Glomerular visceral epithelial cell (primary cell): ENCODE measurements around the gene SLC30A7.

Experiments
- DNase-seq: peaks from one replicate; pipeline ENCODE4 v3.0.0-alpha.2; 2016; ENCODE audit errors: extremely low spot score

SLC30A7 gene

GRCh38 chr1:100972185-100972584 is 76.3 kb downstream of the SLC30A7 start:
- DNase-seq = no peak

DNA sequence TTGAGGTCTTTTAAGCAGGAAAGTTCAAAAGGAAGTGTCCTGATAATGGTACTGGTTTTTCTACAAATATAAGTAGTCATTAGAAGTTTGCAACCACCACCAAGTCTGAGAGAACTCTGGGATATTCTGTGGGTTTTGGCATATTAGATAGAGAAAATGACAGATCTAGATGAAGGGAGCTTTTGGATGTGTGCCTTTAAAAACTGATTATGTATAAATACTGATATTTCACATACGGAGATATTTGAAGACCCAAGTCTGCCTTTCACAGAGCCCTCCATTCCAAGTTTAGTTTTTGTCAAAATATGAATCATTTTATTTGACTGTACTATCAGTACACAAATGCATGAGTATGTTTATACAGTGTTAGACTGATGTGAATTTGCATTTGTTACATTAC is 81.0 kb downstream of the SLC30A7 start:
- DNase-seq = no peak

DNA sequence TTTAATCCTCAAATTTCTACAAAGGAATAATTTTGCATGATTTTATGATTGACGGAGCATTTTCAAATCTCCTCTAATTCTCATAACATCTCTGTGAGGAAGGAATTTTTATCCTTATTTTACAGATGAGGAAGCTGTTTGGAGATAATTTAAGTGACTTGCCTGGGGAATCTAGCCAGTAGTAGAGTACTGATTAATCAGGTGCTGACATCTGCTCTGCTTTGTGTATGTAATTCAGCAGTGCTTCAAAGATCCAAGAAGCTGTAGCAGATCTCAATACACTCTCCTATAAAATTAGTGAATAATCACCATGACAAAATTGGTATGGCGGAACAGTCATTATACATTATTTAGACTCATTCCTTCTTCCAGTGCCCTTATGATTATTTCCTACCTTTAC is 83.7 kb downstream of the SLC30A7 start:
- no peak for DNase-seq

DNA sequence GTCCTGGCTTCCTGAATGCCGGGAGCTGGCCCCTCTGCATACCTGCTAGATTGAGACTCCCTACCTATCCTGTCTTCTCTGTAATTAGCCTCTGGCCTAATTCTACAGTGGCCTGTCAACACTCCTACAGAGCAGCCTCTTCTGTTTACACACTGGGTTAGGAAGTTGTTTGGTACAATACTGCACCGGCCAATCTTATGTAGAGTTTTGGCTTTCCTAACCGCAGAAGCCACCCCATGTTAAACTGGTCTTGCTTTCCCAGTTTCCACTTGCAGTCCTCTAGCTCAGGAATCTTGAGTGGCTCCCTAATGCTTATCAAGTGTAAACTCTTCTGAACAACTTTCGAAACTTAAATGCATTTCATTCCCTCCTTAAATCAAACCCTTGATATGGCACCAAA is 86.9 kb downstream of the SLC30A7 start:
- DNase-seq = no peak

- no peak for DNase-seq
Observed at GRCh38 chr1:100988121-100988520, 92.2 kb downstream of the SLC30A7 start.

- DNase-seq = peak; percentile 63
Observed at GRCh38 chr1:100989306-100990077, 93.6 kb downstream of the SLC30A7 start.

GRCh38 chr1:100995198-100995988 is 99.5 kb downstream of the SLC30A7 start:
- DNase-seq = no peak

DNA sequence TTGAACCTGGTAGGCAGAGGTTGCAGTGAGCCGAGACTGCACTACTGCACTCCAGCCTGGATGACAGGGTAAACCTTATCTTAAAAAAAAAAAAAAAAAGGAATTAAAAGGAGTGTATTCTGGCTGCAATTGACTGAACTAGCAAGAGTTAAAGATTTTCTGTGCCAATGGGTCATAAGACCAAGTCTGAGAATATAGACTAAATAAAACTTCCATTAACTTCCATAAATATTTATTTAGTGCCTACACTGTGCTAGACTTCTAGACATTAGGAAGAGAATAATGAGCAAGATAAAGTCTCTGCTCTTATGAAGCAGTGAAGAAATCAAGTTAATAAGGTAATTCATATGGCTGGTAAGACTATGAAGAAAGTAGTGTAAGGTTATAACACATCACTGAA is 102.5 kb downstream of the SLC30A7 start:
- DNase-seq = no peak

- no peak for DNase-seq
Observed at GRCh38 chr1:101000131-101000873, 104.4 kb downstream of the SLC30A7 start.

- DNase-seq = peak; percentile 12
Observed at GRCh38 chr1:101002551-101002950, 106.7 kb downstream of the SLC30A7 start.

GRCh38 chr1:101003012-101003650 is 107.2 kb downstream of the SLC30A7 start:
- no peak for DNase-seq

DNA sequence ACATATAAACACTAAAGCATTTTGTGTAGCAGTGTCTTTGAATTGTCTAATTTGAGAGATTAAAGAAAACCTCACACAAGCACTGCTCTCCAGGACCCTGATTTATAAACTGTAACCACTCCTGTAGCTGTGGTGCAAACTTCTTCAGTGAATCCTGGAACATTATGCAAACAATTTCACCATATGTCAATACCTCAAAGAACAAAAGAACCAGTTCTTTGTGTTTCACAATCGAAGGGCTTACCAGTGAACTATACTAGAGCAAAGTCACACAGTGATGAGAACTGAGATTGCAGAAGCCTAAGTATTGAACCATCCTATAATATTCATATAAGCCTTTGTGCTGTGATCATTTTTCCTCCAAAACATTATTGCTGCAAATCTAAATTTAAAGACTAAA is 108.2 kb downstream of the SLC30A7 start:
- no peak for DNase-seq

DNA sequence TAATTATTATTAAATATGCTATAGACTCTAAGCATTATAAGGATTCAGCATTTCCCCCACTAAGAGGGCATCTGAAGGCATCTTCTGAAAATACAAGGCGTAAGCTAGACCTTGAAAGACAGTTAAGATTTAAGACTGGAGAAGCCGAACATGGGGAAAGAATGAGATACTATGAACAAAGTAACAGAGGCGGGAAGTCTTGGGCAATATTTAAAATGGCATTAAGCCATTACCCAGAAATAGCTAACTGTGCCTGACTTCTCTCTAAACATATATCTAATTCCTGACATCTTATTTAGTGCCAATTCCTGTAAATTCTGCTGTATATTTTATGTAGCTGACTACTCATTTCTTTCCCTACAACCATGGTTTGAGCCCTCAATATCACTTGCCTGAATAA is 108.8 kb downstream of the SLC30A7 start:
- DNase-seq = no peak

DNA sequence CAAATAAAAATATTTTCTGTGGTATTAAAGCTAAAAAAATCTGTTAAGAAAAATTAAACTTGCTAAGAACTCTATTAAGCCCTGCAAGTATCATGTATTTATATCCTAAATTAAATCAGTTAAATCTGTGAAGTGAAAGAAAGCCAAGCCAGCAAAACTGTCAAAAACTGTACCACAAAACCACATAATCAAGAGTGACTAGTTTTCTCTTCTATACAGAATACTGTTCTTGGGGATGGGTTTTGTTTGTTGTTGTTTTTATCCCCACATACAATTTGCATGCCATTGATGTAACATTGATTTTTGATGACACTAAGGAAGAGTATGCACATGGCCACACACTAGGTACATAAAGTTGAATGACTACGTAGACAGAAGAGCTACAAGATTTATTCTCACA is 109.3 kb downstream of the SLC30A7 start:
- DNase-seq = no peak

- DNase-seq = no peak
Observed at GRCh38 chr1:101005871-101006270, 110.0 kb downstream of the SLC30A7 start.

- no peak for DNase-seq
Observed at GRCh38 chr1:101006553-101006952, 110.7 kb downstream of the SLC30A7 start.

- no peak for DNase-seq
Observed at GRCh38 chr1:101008229-101008834, 112.4 kb downstream of the SLC30A7 start.

DNA sequence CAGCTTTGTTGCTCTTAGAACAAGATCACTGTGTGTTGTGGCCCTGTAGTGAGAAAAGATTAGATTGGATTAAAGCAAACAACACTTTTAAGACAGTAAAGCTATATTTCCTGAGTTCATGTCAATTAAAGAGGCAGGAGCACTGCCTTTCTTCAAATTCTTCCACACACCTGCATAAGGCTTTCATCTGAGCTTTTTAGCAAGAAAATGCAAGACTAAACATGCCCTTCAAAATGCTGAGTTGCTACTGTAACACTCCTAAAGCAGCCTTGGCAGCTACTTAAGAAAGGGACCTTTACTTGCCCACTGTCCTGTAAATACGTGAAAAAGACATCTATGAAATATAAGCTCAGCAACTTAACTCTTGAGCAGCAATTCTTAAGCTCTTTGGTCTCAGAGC is 117.9 kb downstream of the SLC30A7 start:
- no peak for DNase-seq

- DNase-seq = no peak
Observed at GRCh38 chr1:101017448-101017847, 121.6 kb downstream of the SLC30A7 start.

GRCh38 chr1:101022294-101022693 is 126.4 kb downstream of the SLC30A7 start:
- no peak for DNase-seq

GRCh38 chr1:101025283-101025656 is 129.4 kb downstream of the SLC30A7 start:
- DNase-seq = no peak
